ENCODE measurements around the gene KLKB1.
"Not testable (repeated sequence)": the region's sequence is repeated elsewhere in the genome, so short reads cannot be mapped to it uniquely, and the experiment has no call there.

The KLKB1 gene

GRCh38 chr4:186227744-186228513 is 622 bp downstream of the KLKB1 start:
- DNase-seq = peak; percentile 3

DNA sequence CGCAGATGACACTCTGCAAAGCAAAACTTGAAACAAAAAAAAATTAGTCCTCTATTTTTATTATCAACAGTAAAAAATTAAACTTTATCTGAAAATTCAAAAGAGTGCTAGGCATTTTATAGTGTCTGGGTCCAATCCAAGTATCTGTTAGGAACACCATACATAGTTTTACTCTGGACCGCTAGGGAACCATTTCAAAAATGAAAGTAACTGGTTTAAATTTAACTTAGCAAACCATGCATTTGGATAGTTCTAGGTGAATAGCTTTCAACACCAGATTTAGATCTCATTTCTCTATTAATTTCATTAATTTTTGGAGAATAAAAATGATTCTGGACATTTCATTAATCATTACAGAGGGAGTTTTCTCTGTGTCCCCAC is 1.2 kb downstream of the KLKB1 start:
- DNase-seq = no peak

- no peak for DNase-seq
These were observed 7.1 kb downstream of the KLKB1 start for GRCh38 chr4:186234367-186234766.

DNA sequence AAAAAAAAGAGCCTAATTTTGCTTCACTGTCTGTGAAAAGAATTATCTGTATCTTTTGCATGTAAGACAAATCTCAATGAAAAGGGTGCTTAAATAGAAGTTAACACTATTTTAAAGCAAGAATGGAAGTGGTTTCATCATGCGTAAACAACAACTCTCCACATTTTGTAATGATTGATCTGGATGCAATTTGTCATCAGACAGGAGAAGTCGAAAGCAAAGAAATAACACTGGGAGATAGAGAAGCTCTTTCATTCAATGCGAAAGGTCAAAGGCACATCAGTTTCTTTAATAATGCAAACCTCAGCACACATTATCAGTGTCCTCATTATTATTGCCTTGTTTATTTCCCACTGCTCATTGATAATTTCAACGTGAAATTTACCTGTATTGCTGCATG is 8.8 kb downstream of the KLKB1 start:
- DNase-seq = no peak

GRCh38 chr4:186240452-186240847 is 13.1 kb downstream of the KLKB1 start:
- no peak for DNase-seq

- DNase-seq = no peak
These were observed 13.7 kb downstream of the KLKB1 start for GRCh38 chr4:186240848-186241491.

GRCh38 chr4:186241616-186242015 is 14.3 kb downstream of the KLKB1 start:
- DNase-seq = no peak

GRCh38 chr4:186242031-186242430 is 14.7 kb downstream of the KLKB1 start:
- not testable (repeated sequence) for DNase-seq

DNA sequence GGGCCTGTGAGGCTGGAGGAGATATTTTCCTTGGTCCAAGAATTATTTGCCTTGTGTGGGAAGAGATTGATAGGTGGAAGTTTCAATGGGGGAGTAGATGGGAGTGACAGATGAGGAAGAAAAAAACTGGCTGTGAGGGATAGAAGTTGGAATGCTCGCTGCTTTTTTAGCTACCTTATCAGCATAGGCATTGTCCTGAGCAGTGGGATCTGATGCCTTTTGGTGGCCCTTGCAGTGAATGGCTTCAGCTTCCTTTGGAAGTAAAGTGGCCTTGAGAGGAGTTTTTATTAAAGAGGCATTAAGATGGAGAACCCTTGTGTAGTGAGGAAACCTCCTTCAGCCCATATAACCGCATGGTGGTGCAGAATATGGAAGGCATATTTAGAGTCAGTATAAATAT is 16.0 kb downstream of the KLKB1 start:
- no peak for DNase-seq

- DNase-seq = no peak
These were observed 17.5 kb downstream of the KLKB1 start for GRCh38 chr4:186244835-186245234.

GRCh38 chr4:186247062-186247752 is 19.9 kb downstream of the KLKB1 start:
- not testable (repeated sequence) for DNase-seq

- no peak for DNase-seq
These were observed 21.3 kb downstream of the KLKB1 start for GRCh38 chr4:186248643-186249042.

- no peak for DNase-seq
These were observed 22.8 kb downstream of the KLKB1 start for GRCh38 chr4:186249785-186250754.

DNA sequence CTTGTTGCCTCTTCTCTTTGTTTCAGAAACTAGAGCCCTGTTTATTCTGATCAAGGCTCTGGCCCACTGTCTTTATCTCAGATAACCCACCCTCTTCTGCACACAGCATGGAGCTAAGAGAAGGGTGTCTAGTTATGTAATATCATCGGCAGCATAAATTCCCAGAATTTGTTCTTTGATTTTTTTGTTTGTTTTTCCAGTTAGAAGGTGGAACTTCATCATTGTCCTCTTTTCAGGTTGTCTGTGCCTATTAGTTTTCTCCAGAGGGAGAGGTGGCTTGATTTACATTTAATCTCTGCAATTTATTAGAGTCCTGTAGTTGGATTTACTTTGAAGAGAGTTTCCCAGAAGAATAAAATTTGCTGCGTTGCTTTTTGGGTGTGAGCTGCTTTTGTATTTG is 23.5 kb downstream of the KLKB1 start:
- DNase-seq = no peak

GRCh38 chr4:186255122-186255521 is 27.8 kb downstream of the KLKB1 start:
- DNase-seq = no peak

DNA sequence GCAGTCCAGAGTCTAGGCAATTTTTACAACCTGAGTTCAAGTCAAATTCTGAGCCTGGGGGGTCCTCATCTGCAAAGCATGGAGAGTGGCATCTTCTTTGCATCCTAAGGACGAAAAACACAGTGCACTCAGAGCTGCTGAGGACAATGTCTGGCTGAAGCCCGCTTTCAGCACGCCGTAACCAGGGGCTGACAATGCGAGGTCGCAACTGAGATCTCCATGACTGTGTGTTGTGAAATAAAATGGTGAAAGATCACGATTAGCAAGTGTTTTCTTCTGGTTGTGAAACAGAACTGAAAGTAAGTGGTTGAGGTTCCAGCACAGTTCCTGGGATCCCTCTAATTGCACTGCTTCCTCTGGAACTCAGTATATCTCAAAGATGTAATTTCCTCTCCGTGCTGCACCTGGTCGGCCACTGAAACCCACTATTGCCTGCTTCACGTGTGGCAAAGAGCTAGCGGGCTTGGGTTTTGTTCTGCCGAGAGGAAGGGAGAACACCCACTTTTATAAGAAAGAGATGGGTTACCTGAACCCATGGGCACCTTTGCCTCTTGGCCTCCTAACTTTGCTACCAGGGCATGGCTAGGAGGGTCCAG is 31.0 kb downstream of the KLKB1 start:
- DNase-seq = no peak

DNA sequence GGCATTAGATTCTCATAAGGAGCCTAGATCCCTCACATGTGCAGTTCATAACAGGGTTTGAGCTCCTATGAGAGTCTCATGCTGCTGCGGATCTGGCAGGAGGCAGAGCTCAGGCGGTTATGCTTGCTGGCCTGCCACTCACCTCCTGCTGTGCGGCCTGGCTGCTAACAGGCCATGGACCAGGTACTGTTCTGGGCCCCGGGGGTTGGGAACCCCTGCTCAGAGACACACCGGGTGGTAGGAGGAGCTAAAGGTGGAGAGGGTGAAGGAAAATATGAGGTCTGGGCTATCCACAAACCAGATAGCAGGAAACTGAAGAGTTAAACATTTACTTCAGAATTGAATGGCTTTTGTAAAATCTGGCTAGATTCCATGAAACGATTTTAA is 32.8 kb downstream of the KLKB1 start:
- no peak for DNase-seq

DNA sequence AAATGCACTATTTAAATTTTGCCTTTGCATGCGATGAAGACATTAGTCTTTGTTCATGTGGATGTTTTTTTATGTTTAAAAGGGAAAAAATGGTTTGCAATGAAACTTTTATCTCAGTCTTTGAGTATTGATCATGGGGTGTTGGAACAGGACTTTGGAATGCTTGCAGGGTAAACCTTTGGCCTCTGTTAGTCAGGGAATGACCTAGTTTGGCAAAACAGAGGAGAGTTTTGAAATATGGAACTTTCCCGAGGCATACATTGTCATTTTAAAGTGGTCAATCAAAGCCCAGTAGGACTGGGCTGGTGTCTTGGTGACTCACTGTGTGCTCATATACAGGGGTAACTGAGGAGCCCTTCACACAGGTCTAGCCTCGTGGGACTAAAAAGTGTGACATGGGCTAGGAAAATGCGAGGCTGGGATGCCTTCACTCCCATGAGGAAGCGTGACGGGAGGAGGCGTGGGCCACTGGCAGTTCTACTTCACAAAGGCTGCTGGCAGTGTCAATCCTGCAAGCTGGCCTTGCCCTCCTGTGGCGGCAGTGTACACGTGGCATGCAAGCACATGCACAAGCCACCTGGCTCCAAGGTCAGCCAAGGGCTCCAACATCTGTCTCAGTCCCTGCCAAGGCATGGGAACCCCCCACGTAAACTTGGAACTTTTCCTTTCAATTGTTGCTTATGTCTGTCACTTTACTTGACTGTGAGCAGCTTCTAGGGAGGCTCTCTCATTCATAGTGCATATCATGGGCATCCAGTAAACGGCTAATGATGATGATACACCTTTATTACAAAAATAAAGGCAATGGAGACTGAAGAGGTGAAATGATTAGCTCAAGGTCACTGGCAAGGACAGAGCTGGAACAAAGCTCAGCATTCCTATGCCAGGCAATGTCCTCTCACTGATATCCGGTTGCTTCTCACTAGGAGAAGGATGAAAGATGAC is 33.5 kb downstream of the KLKB1 start:
- no peak for DNase-seq

GRCh38 chr4:186264660-186265059 is 37.4 kb downstream of the KLKB1 start:
- DNase-seq = no peak

DNA sequence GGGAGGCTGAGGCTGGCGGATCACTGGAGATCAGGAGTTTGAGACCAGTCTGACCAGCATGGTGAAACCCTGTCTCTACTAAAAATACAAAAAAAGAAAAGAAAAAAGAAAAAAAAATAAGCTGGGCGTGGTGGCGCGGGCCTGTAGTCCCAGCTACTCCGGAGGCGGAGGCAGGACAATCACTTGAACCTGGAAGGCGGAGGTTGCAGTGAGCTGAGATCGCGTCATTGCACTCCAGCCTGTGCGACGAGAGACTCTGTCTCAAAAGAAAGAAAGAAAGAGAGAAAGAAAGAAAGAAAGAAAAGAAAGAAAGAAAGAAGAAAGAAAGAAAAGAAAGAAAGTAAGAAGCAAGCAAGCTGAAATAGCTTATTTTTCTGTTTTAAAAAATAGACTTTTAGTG is 37.9 kb downstream of the KLKB1 start:
- DNase-seq = not testable (repeated sequence)

Measured in DMS53 (cell line).